22Rv1 (cell line): ENCODE results near the gene CD37.

ENCODE experiments used
- CTCF ChIP-seq: fragments of 450-650 bp; IDR thresholded peaks from 2 replicates; pipeline ENCODE4 v1.5.1; 2017; ENCODE audit warnings: mild to moderate bottlenecking
- ZFX ChIP-seq: fragments of 450-650 bp; IDR thresholded peaks from 2 replicates; pipeline ENCODE4 v1.6.1; 2017; ENCODE audit warnings: antibody characterized with exemption, borderline replicate concordance

- TF ChIP-seq CTCF (no peak), ZFX (no peak)
These were observed 4.3 kb downstream of the CD37 start for GRCh38 chr19:49339301-49340068.
